Ovary (tissue), 3 donors: ENCODE results near the gene STK32A.

Experiments used
- EP300 ChIP-seq: sonication (generic); formaldehyde crosslinking; IDR thresholded peaks from one replicate; pipeline ENCODE4 v1.6.1; 2017; ENCODE audit warnings: antibody characterized with exemption
- POLR2A ChIP-seq: fragments of 450-650 bp; IDR thresholded peaks from one replicate; pipeline ENCODE4 v1.6.1; 2017; ENCODE audit warnings: antibody characterized with exemption, mild to moderate bottlenecking, moderate library complexity
- TF ChIP-seq, protein P1 (sequence below), 3 donors: fragments of 450-650 bp in 2 of 3; fragments of 200-600 bp in 1 of 3; IDR thresholded peaks; one replicate each; pipeline versions ENCODE4 v1.5.1 to v1.8.0; 2016 to 2022; ENCODE audit warnings: antibody characterized with exemption in 3 of 3, mild to moderate bottlenecking in 1 of 3
- donor health status: DM: no; HTN: no; CAD: no.

DNA sequence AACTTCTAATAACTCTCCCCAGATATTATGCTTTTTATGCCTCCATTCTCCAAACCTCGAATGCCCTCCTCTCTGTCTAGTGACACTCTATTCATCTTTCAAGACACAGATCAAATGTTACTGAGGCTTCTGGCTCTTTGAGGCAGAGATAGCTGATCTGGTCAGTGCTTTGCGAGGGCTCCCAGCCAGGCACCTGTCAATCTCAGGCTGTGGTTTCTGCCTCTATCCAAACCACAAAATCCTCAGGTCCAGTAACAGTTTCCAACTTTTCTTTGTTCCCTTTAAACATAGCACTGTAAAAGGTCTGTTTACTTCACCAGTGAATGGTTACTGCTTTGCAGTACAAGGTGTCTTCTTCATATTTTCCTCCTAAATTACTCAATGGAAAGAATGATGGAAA is 11.5 kb upstream of the STK32A start:
- TF ChIP-seq, protein P1, sequence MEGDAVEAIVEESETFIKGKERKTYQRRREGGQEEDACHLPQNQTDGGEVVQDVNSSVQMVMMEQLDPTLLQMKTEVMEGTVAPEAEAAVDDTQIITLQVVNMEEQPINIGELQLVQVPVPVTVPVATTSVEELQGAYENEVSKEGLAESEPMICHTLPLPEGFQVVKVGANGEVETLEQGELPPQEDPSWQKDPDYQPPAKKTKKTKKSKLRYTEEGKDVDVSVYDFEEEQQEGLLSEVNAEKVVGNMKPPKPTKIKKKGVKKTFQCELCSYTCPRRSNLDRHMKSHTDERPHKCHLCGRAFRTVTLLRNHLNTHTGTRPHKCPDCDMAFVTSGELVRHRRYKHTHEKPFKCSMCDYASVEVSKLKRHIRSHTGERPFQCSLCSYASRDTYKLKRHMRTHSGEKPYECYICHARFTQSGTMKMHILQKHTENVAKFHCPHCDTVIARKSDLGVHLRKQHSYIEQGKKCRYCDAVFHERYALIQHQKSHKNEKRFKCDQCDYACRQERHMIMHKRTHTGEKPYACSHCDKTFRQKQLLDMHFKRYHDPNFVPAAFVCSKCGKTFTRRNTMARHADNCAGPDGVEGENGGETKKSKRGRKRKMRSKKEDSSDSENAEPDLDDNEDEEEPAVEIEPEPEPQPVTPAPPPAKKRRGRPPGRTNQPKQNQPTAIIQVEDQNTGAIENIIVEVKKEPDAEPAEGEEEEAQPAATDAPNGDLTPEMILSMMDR (IDR thresholded peaks at IDR 0.05), result no peak
- no peak for TF ChIP-seq POLR2A
- TF ChIP-seq EP300, result no peak
